CMK (cell line): Measurements from ENCODE around the gene TLDC2.
"Not testable (repeated sequence)": the region's sequence is repeated elsewhere in the genome, so short reads cannot be mapped to it uniquely, and the experiment has no call there.

Experiments used
- DNase-seq: peaks from one replicate; pipeline ENCODE4 v3.0.0-alpha.2; 2010; ENCODE audit warnings: low read depth

The TLDC2 gene

GRCh38 chr20:36908603-36909002, 32.7 kb downstream of the TLDC2 start:
- DNase-seq = no peak

- DNase-seq = no peak
Measured at GRCh38 chr20:36916199-36916598, 40.3 kb downstream of the TLDC2 start.

GRCh38 chr20:36917240-36917639, 41.3 kb downstream of the TLDC2 start:
- DNase-seq = no peak

GRCh38 chr20:36917943-36918342, 42.0 kb downstream of the TLDC2 start:
- no peak for DNase-seq

- no peak for DNase-seq
Measured at GRCh38 chr20:36919715-36920333, 43.9 kb downstream of the TLDC2 start.

- no peak for DNase-seq
Measured at GRCh38 chr20:36920334-36920730, 44.4 kb downstream of the TLDC2 start.

- no peak for DNase-seq
Measured at GRCh38 chr20:36924167-36925045, 48.5 kb downstream of the TLDC2 start.

GRCh38 chr20:36925234-36925633, 49.3 kb downstream of the TLDC2 start:
- no peak for DNase-seq

- no peak for DNase-seq
Measured at GRCh38 chr20:36926653-36927200, 50.8 kb downstream of the TLDC2 start.

- DNase-seq = no peak
Measured at GRCh38 chr20:36927704-36928103, 51.8 kb downstream of the TLDC2 start.

GRCh38 chr20:36929290-36929689, 53.4 kb downstream of the TLDC2 start:
- DNase-seq = no peak

- no peak for DNase-seq
Measured at GRCh38 chr20:36929691-36930090, 53.8 kb downstream of the TLDC2 start.

GRCh38 chr20:36932067-36932466, 56.1 kb downstream of the TLDC2 start:
- DNase-seq = not testable (repeated sequence)

GRCh38 chr20:36932476-36933426, 56.8 kb downstream of the TLDC2 start:
- no peak for DNase-seq

GRCh38 chr20:36933571-36933970, 57.6 kb downstream of the TLDC2 start:
- DNase-seq = not testable (repeated sequence)

- DNase-seq = no peak
Measured at GRCh38 chr20:36936341-36936740, 60.4 kb downstream of the TLDC2 start.

GRCh38 chr20:36936761-36937401, 60.9 kb downstream of the TLDC2 start:
- DNase-seq = not testable (repeated sequence)

GRCh38 chr20:36937402-36937770, 61.4 kb downstream of the TLDC2 start:
- no peak for DNase-seq

GRCh38 chr20:36941401-36941835, 65.5 kb downstream of the TLDC2 start:
- no peak for DNase-seq
